Measurements from ENCODE around the gene RFX2. TPM values are rescaled to one million over a fixed set of nuclear protein-coding genes. Genes with fewer than 3 reads are reported as not detected.

The RFX2 gene
- total and polyA plus RNA-seq, 4 donors = 0.67 to 5.1 (median 2.8) TPM

- no peak for DNase-seq (ENCODE audit: low spot score)
- TF ChIP-seq CTCF (IDR thresholded peaks at IDR 0.05; ENCODE audit: low read depth, low read length, missing input control) = no peak
- no peak for TF ChIP-seq RXRA (IDR thresholded peaks at IDR 0.05)
- no peak for TF ChIP-seq EGR1 (IDR thresholded peaks at IDR 0.05; ENCODE audit: low read depth in 2 of 2)
- no peak for TF ChIP-seq RAD21 (IDR thresholded peaks at IDR 0.05)
- no peak for TF ChIP-seq YY1 (IDR thresholded peaks at IDR 0.05)
- no peak for TF ChIP-seq HNF4A (conservative IDR thresholded peaks at IDR 0.05)
- H3K9me3 ChIP-seq (ENCODE audit: control insufficient read depth in 4 of 4, low read length in 3 of 4) = no peaks in the 10 kb centered on the region
- no peaks in the 10 kb centered on the region for H3K36me3 ChIP-seq (ENCODE audit: control insufficient read depth in 4 of 4, insufficient read depth in 3 of 4, low read depth in 1 of 4, low read length in 3 of 4)
- no peak overlapping the region for H3K27ac ChIP-seq (ENCODE audit: low read depth in 1 of 2, low read length in 2 of 2)
- H3K4me3 ChIP-seq (ENCODE audit: low read depth in 1 of 3, low read length in 3 of 3) = no peak overlapping the region
- no peaks in the 10 kb centered on the region for H3K4me1 ChIP-seq (ENCODE audit: control insufficient read depth in 4 of 4, insufficient read depth in 4 of 4, low read length in 3 of 4)
- H3K27me3 ChIP-seq (ENCODE audit: control insufficient read depth in 4 of 4, insufficient read depth in 4 of 4, low read length in 3 of 4) = no peaks in the 10 kb centered on the region
- H3K9ac ChIP-seq (ENCODE audit: low read depth in 1 of 2, low read length in 2 of 2) = no peak overlapping the region
- WGBS = 55% methylated on average over 2 of the region's 2 CpGs
Measured at GRCh38 chr19:6118043-6118442, 7.7 kb upstream of the RFX2 start.

GRCh38 chr19:6117534-6117933 lies 7.2 kb upstream of the RFX2 start:
- TF ChIP-seq YY1 (IDR thresholded peaks at IDR 0.05) (no peak), NR2F2 (IDR thresholded peaks at IDR 0.05) (no peak), ZBTB33 (IDR thresholded peaks at IDR 0.05) (no peak), REST (IDR thresholded peaks at IDR 0.05) (no peak), EGR1 (IDR thresholded peaks at IDR 0.05; ENCODE audit: low read depth in 2 of 2) (no peak), TAF1 (conservative IDR thresholded peaks at IDR 0.05) (no peak), MAX (IDR thresholded peaks at IDR 0.05) (no peak), RAD21 (IDR thresholded peaks at IDR 0.05) (no peak), CTCF (IDR thresholded peaks at IDR 0.05; ENCODE audit: low read depth, low read length, missing input control) (no peak), JUND (IDR thresholded peaks at IDR 0.05) (no peak), GABPA (IDR thresholded peaks at IDR 0.05 in 1 of 2, conservative IDR thresholded peaks at IDR 0.05 in 1 of 2) (no peak), FOXA1 (IDR thresholded peaks at IDR 0.05) (no peak), HNF4A (conservative IDR thresholded peaks at IDR 0.05) (no peak), HNF4G (IDR thresholded peaks at IDR 0.05) (no peak), FOXA2 (IDR thresholded peaks at IDR 0.05) (no peak), ATF3 (IDR thresholded peaks at IDR 0.05) (no peak), SP1 (IDR thresholded peaks at IDR 0.05) (no peak), RXRA (IDR thresholded peaks at IDR 0.05) (no peak)

More at GRCh38 chr19:6117534-6117933, 7.2 kb upstream of the RFX2 start:
- Histone ChIP-seq H3K9ac (ENCODE audit: low read depth in 1 of 2, low read length in 2 of 2) (no peak overlapping the region), H3K36me3 (ENCODE audit: control insufficient read depth in 4 of 4, insufficient read depth in 3 of 4, low read depth in 1 of 4, low read length in 3 of 4) (no peaks in the 10 kb centered on the region), H3K27me3 (ENCODE audit: control insufficient read depth in 4 of 4, insufficient read depth in 4 of 4, low read length in 3 of 4) (no peaks in the 10 kb centered on the region), H3K4me1 (ENCODE audit: control insufficient read depth in 4 of 4, insufficient read depth in 4 of 4, low read length in 3 of 4) (no peaks in the 10 kb centered on the region), H3K27ac (ENCODE audit: low read depth in 1 of 2, low read length in 2 of 2) (no peak overlapping the region), H3K9me3 (ENCODE audit: control insufficient read depth in 4 of 4, low read length in 3 of 4) (no peaks in the 10 kb centered on the region), H3K4me3 (ENCODE audit: low read depth in 1 of 3, low read length in 3 of 3) (no peak overlapping the region)
- DNase-seq (ENCODE audit: low spot score) = no peak
